K562 (cell line): ENCODE results near the gene RUNX1. TPM values are rescaled to one million over a fixed set of nuclear protein-coding genes. Genes with fewer than 3 reads are reported as not detected.

Source experiments
- CGGBP1 ChIP-seq: fragments of 250-450 bp; sonication (Bioruptor Pico); IDR thresholded peaks from 2 replicates; pipeline ENCODE4 v1.9.0; 2021; ENCODE audit warnings: mild to moderate bottlenecking
- DMBX1 ChIP-seq: fragments of 250-450 bp; sonication (Bioruptor Pico); IDR thresholded peaks from 2 replicates; pipeline ENCODE4 v1.8.0; 2022; ENCODE audit warnings: inconsistent platforms, mild to moderate bottlenecking, moderate library complexity, borderline replicate concordance
- PRDM10 ChIP-seq: fragments of 450-650 bp; IDR thresholded peaks from 2 replicates; pipeline ENCODE4 v1.6.1; 2018; ENCODE audit not compliant: partially characterized antibody
- RBFOX2 ChIP-seq: fragments of 200-400 bp; formaldehyde crosslinking; IDR thresholded peaks from 2 replicates; pipeline ENCODE4 v1.6.1; 2017; ENCODE audit warnings: low read depth, mild to moderate bottlenecking, low read length, moderate library complexity
- RREB1 ChIP-seq: fragments of 250-450 bp; sonication (Bioruptor Pico); IDR thresholded peaks from 2 replicates; pipeline ENCODE4 v1.4.0; 2020
- polyA plus RNA-seq, 8 experiments: library from polyadenylated mRNA; depleted of rRNA in 4 of 8; stranded (reverse) in 5 of 8; unstranded in 3 of 8; fragments of >200 nt; fragmentation: Nextera tagmentation in 2 of 8; fragmentation: Illumina TruSeq in 1 of 8; extraction: Ambion mirVana in 2 of 8; extraction: Trizol in 1 of 8; gene quantifications; 2 replicates each; pipeline versions ENCODE4 v1.2.1 to v1.2.3, GENCODE V29; 2011 to 2014; ENCODE audit warnings: inconsistent platforms in 1 of 8, missing spikeins in 1 of 8
- total RNA-seq, 7 experiments: library from RNA; depleted of rRNA in 6 of 7; stranded (reverse); fragments of >200 nt in 6 of 7; fragmentation: Illumina TruSeq in 2 of 7; extraction: Trizol in 2 of 7; gene quantifications; 2 replicates each; pipeline versions ENCODE4 v1.2.1 to v1.2.3, GENCODE V29; 2011 to 2021; ENCODE audit warnings: low replicate concordance in 1 of 7
- TF ChIP-seq, protein P1 (sequence below), 2 experiments: fragments of 450-650 bp; formaldehyde crosslinking in 1 of 2; IDR thresholded peaks; 2 replicates each; pipeline versions ENCODE4 v1.4.0 to v1.6.1; 2014 to 2020; ENCODE audit warnings: mild to moderate bottlenecking in 2 of 2, borderline replicate concordance in 1 of 2, low read depth in 1 of 2

The RUNX1 gene
- total and polyA plus RNA-seq, 9 of the 15 experiments (the other 6 are each of a cell fraction or from before 2014, with no cell fraction given), result 2.2 to 68.6 (median 17.8) TPM

- peak; percentile 21 for TF ChIP-seq PRDM10
- TF ChIP-seq RREB1, result 0 out of 2 replicates have a peak, but pooled peaks have one; percentile 31
- peak; percentile 80; the same call in 1 of the 2 replicates for TF ChIP-seq DMBX1 (CRISPR knock-in tag)
- TF ChIP-seq RBFOX2, result peak; percentile 85
- TF ChIP-seq, protein P1, sequence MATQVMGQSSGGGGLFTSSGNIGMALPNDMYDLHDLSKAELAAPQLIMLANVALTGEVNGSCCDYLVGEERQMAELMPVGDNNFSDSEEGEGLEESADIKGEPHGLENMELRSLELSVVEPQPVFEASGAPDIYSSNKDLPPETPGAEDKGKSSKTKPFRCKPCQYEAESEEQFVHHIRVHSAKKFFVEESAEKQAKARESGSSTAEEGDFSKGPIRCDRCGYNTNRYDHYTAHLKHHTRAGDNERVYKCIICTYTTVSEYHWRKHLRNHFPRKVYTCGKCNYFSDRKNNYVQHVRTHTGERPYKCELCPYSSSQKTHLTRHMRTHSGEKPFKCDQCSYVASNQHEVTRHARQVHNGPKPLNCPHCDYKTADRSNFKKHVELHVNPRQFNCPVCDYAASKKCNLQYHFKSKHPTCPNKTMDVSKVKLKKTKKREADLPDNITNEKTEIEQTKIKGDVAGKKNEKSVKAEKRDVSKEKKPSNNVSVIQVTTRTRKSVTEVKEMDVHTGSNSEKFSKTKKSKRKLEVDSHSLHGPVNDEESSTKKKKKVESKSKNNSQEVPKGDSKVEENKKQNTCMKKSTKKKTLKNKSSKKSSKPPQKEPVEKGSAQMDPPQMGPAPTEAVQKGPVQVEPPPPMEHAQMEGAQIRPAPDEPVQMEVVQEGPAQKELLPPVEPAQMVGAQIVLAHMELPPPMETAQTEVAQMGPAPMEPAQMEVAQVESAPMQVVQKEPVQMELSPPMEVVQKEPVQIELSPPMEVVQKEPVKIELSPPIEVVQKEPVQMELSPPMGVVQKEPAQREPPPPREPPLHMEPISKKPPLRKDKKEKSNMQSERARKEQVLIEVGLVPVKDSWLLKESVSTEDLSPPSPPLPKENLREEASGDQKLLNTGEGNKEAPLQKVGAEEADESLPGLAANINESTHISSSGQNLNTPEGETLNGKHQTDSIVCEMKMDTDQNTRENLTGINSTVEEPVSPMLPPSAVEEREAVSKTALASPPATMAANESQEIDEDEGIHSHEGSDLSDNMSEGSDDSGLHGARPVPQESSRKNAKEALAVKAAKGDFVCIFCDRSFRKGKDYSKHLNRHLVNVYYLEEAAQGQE (IDR thresholded peaks at IDR 0.05; ENCODE audit: borderline replicate concordance), result peak; percentile 96
- TF ChIP-seq, protein P1 (CRISPR knock-in tag; IDR thresholded peaks at IDR 0.05; ENCODE audit: low read depth), result 0 out of 2 replicates have a peak, but pooled peaks have one; percentile 51
- no peak for TF ChIP-seq CGGBP1 (CRISPR knock-in tag)
Measured at GRCh38 chr21:34889676-34890469, 159.2 kb downstream of the RUNX1 start (continued).
